ENCODE results near the gene FER. TPM values are rescaled to one million over a fixed set of nuclear protein-coding genes. Genes with fewer than 3 reads are reported as not detected.

Gene FER
- polyA plus RNA-seq, 1 donor (not counting 4 experiments of a cell fraction or from before 2014, with no cell fraction given), result 17.1 TPM

DNA sequence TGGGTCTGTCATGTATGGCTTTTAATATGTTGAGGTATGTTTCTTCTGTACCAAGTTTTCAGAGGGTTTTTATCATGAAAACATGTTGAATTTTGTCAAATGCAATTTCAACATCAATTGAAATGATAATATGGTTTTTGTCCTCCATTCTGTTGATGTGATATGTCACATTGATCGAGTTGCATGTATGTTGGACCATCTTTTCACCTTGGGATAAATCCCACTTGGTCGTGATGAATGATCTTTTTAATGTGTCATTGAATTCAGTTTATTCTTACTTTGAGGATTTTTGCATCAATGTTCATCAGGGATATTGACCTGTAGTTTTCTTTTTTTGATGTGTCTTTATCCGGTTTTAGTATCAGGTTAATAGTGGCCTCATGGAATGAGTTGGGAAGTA is 373.5 kb downstream of the FER start:
- Histone ChIP-seq H3K4me1 (ENCODE audit: control insufficient read depth, extremely low read depth, insufficient read depth, low read length) (no peaks in the 10 kb centered on the region), H4K20me1 (ENCODE audit: control insufficient read depth, extremely low read depth, insufficient read depth, low read length) (no peaks in the 10 kb centered on the region), H3K4me2 (ENCODE audit: control insufficient read depth, extremely low read depth, insufficient read depth, low read depth, low read length) (no peak overlapping the region), H3K4me3 (ENCODE audit: control insufficient read depth in 2 of 3, extremely low read depth in 1 of 3, insufficient read depth in 2 of 3, low read depth in 1 of 3, low read length in 3 of 3) (no peak overlapping the region), H3K9ac (ENCODE audit: control insufficient read depth, extremely low read depth, insufficient read depth, low read length) (no peak overlapping the region), H3K9me1 (ENCODE audit: control insufficient read depth, extremely low read depth, insufficient read depth, low read length) (no peaks in the 10 kb centered on the region), H3K36me3 (ENCODE audit: control insufficient read depth in 2 of 2, extremely low read depth in 1 of 2, insufficient read depth in 2 of 2, low read length in 2 of 2) (no peaks in the 10 kb centered on the region), H3K79me2 (ENCODE audit: control insufficient read depth, insufficient read depth, low read length) (no peaks in the 10 kb centered on the region), H3K27ac (ENCODE audit: control insufficient read depth, insufficient read depth, low read length) (no peak overlapping the region), H2AFZ (ENCODE audit: control insufficient read depth, low read length) (no peak overlapping the region), H3K9me3 (ENCODE audit: control insufficient read depth, low read depth, low read length) (no peaks in the 10 kb centered on the region), H3K27me3 (ENCODE audit: control insufficient read depth, extremely low read depth, insufficient read depth, low read length) (no peaks in the 10 kb centered on the region)
- dilution Hi-C loops (cut with MboI; ENCODE audit: extremely low pct_ligation_motif_present, low sequenced_read_pairs), result no loop called here
- no peak for DNase-seq (ENCODE audit: low read depth, low spot score)
- no peak for TF ChIP-seq EZH2 (IDR thresholded peaks at IDR 0.05; ENCODE audit: low read length)
- TF ChIP-seq, protein P1, sequence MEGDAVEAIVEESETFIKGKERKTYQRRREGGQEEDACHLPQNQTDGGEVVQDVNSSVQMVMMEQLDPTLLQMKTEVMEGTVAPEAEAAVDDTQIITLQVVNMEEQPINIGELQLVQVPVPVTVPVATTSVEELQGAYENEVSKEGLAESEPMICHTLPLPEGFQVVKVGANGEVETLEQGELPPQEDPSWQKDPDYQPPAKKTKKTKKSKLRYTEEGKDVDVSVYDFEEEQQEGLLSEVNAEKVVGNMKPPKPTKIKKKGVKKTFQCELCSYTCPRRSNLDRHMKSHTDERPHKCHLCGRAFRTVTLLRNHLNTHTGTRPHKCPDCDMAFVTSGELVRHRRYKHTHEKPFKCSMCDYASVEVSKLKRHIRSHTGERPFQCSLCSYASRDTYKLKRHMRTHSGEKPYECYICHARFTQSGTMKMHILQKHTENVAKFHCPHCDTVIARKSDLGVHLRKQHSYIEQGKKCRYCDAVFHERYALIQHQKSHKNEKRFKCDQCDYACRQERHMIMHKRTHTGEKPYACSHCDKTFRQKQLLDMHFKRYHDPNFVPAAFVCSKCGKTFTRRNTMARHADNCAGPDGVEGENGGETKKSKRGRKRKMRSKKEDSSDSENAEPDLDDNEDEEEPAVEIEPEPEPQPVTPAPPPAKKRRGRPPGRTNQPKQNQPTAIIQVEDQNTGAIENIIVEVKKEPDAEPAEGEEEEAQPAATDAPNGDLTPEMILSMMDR (optimal IDR thresholded peaks at IDR 0.05 in 1 of 3, IDR thresholded peaks at IDR 0.05 in 1 of 3, conservative IDR thresholded peaks at IDR 0.05 in 1 of 3; ENCODE audit: extremely low read depth in 1 of 3, insufficient read depth in 2 of 3, low read length in 3 of 3), result no peak
- no peak for FAIRE-seq

- no peaks in the 10 kb centered on the region for H4K20me1 ChIP-seq (ENCODE audit: control insufficient read depth, extremely low read depth, insufficient read depth, low read length)
- no peaks in the 10 kb centered on the region for H3K27me3 ChIP-seq (ENCODE audit: control insufficient read depth, extremely low read depth, insufficient read depth, low read length)
- DNase-seq (ENCODE audit: low read depth, low spot score) (no peak), FAIRE-seq (no peak)
- H3K36me3 ChIP-seq (ENCODE audit: control insufficient read depth in 2 of 2, extremely low read depth in 1 of 2, insufficient read depth in 2 of 2, low read length in 2 of 2), result no peaks in the 10 kb centered on the region
- H3K4me2 ChIP-seq (ENCODE audit: control insufficient read depth, extremely low read depth, insufficient read depth, low read depth, low read length), result no peak overlapping the region
- dilution Hi-C loops (cut with MboI; ENCODE audit: extremely low pct_ligation_motif_present, low sequenced_read_pairs), result no loop called here
- TF ChIP-seq, protein P1 (optimal IDR thresholded peaks at IDR 0.05 in 1 of 3, IDR thresholded peaks at IDR 0.05 in 1 of 3, conservative IDR thresholded peaks at IDR 0.05 in 1 of 3; ENCODE audit: extremely low read depth in 1 of 3, insufficient read depth in 2 of 3, low read length in 3 of 3), result no peak
- no peak for TF ChIP-seq EZH2 (IDR thresholded peaks at IDR 0.05; ENCODE audit: low read length)
- no peaks in the 10 kb centered on the region for H3K79me2 ChIP-seq (ENCODE audit: control insufficient read depth, insufficient read depth, low read length)
- no peak overlapping the region for H2AFZ ChIP-seq (ENCODE audit: control insufficient read depth, low read length)
- no peaks in the 10 kb centered on the region for H3K9me1 ChIP-seq (ENCODE audit: control insufficient read depth, extremely low read depth, insufficient read depth, low read length)
- no peak overlapping the region for H3K4me3 ChIP-seq (ENCODE audit: control insufficient read depth in 2 of 3, extremely low read depth in 1 of 3, insufficient read depth in 2 of 3, low read depth in 1 of 3, low read length in 3 of 3)
- H3K9ac ChIP-seq (ENCODE audit: control insufficient read depth, extremely low read depth, insufficient read depth, low read length), result no peak overlapping the region
- no peaks in the 10 kb centered on the region for H3K4me1 ChIP-seq (ENCODE audit: control insufficient read depth, extremely low read depth, insufficient read depth, low read length)
- H3K9me3 ChIP-seq (ENCODE audit: control insufficient read depth, low read depth, low read length), result no peaks in the 10 kb centered on the region
- H3K27ac ChIP-seq (ENCODE audit: control insufficient read depth, insufficient read depth, low read length), result no peak overlapping the region
These were observed 378.2 kb downstream of the FER start for GRCh38 chr5:109125755-109126429.

All from keratinocyte (primary cell).